ENCODE data around the gene ANKRD33.

DNA sequence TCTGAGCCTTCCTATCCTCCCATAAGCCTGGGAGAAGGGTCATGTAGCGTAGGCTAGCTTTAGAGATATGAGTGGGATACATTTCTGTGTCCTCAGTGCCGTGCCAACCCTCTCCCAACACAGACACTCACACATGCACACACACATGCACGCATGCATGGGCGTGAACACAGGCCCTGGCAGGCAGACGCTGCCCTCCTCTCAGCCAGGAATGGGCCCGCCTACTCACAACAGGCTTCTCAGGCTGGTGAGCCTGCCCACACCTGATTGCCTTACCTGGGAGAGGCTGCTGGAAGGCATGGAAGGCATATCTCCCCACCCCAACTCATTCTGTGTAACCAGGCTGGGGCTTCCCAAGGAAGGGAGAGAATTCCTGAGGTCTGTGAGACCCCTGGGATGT, 50.8 kb downstream of the ANKRD33 start:
- no peak for TF ChIP-seq SIN3A (IDR thresholded peaks at IDR 0.05; ENCODE audit: borderline replicate concordance, insufficient read depth, low read depth, low read length)
- TF ChIP-seq, protein P1, sequence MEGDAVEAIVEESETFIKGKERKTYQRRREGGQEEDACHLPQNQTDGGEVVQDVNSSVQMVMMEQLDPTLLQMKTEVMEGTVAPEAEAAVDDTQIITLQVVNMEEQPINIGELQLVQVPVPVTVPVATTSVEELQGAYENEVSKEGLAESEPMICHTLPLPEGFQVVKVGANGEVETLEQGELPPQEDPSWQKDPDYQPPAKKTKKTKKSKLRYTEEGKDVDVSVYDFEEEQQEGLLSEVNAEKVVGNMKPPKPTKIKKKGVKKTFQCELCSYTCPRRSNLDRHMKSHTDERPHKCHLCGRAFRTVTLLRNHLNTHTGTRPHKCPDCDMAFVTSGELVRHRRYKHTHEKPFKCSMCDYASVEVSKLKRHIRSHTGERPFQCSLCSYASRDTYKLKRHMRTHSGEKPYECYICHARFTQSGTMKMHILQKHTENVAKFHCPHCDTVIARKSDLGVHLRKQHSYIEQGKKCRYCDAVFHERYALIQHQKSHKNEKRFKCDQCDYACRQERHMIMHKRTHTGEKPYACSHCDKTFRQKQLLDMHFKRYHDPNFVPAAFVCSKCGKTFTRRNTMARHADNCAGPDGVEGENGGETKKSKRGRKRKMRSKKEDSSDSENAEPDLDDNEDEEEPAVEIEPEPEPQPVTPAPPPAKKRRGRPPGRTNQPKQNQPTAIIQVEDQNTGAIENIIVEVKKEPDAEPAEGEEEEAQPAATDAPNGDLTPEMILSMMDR (IDR thresholded peaks at IDR 0.05): no peak

All from Panc1 (cell line).